Measurements from ENCODE around the gene GPR55. TPM values are rescaled to one million over a fixed set of nuclear protein-coding genes. Genes with fewer than 3 reads are reported as not detected.

Gene GPR55
- total and polyA plus RNA-seq, 2 of the 4 experiments (the other 2 are of a cell fraction), result 0.03 TPM; not detected in 1

- no peak overlapping the region for H2AK9ac ChIP-seq (replicated peaks; ENCODE audit: low read depth, low read length, poor library complexity)
- no CpG with 5 or more reads among the region's 6 CpGs for WGBS, 2 experiments (ENCODE audit: extremely low coverage in 2 of 2, insufficient read length in 1 of 2)
- no peak overlapping the region for H4K5ac ChIP-seq (ENCODE audit: low read depth, low read length)
- H3K9ac ChIP-seq (ENCODE audit: low read depth, low read length), result no peak overlapping the region
- no peak overlapping the region for H2BK20ac ChIP-seq (ENCODE audit: low read depth, low read length)
- no peak overlapping the region for H2BK5ac ChIP-seq (ENCODE audit: low read depth, low read length, poor library complexity, severe bottlenecking)
- no peaks in the 10 kb centered on the region for H3K79me1 ChIP-seq (ENCODE audit: low read depth in 1 of 2, low read length in 2 of 2)
- H2AK5ac ChIP-seq (ENCODE audit: low read depth, low read length), result no peak overlapping the region
- H4K91ac ChIP-seq (ENCODE audit: insufficient read depth, low read depth, low read length), result no peak overlapping the region
- dilution Hi-C loops (cut with HindIII; ENCODE audit: low sequenced_read_pairs, unreplicated experiment) (no loop called here), intact Hi-C loops (cut with micrococcal nuclease) (no loop called here), in situ Hi-C loops (cut with MboI; ENCODE audit: low sequenced_read_pairs) (no loop called here)
- ATAC-seq (ENCODE audit: low read depth) (no peak), DNase-seq (no peak)
- H3K4me3 ChIP-seq (ENCODE audit: insufficient read depth, low read depth, low read length), result no peak overlapping the region
- H2BK15ac ChIP-seq (ENCODE audit: low read depth, low read length), result no peak overlapping the region
- H3K14ac ChIP-seq (replicated peaks; ENCODE audit: low read depth, low read length), result no peak overlapping the region
- no peak overlapping the region for H3K18ac ChIP-seq (ENCODE audit: low read depth, low read length)
- no peaks in the 10 kb centered on the region for H3K9me1 ChIP-seq (ENCODE audit: insufficient read depth, low read length)
- H3K23ac ChIP-seq (ENCODE audit: low read depth, low read length), result no peak overlapping the region
- no peak overlapping the region for H3K27ac ChIP-seq (ENCODE audit: insufficient read depth, low read length)
- BruUV-seq (replicated peaks), result no TSS peak
- no peak overlapping the region for H2BK120ac ChIP-seq (ENCODE audit: low read depth, low read length)
- no peaks in the 10 kb centered on the region for H3K9me3 ChIP-seq (ENCODE audit: control insufficient read depth, insufficient read depth, low read length)
- peaks cover 35% of the 10 kb centered on the region for H3K27me3 ChIP-seq (ENCODE audit: control insufficient read depth, insufficient read depth, low read length)
- POLR2A ChIA-PET (ENCODE audit: unreplicated experiment), result no interaction called here
- CTCF ChIA-PET, result no interaction called here
- no peak overlapping the region for H3K4ac ChIP-seq (ENCODE audit: low read depth, low read length)
- no peak overlapping the region for H4K8ac ChIP-seq (ENCODE audit: low read depth in 2 of 2, low read length in 2 of 2)
- no peaks in the 10 kb centered on the region for H4K20me1 ChIP-seq (ENCODE audit: insufficient read depth, low read length)
- H2AFZ ChIP-seq (replicated peaks; ENCODE audit: low read length, poor library complexity), result no peak overlapping the region
- no peaks in the 10 kb centered on the region for H3K4me1 ChIP-seq (ENCODE audit: control insufficient read depth, insufficient read depth, low read length)
- H3K36me3 ChIP-seq (ENCODE audit: control insufficient read depth, insufficient read depth, low read length), result no peaks in the 10 kb centered on the region
- H3K4me2 ChIP-seq (ENCODE audit: low read depth, low read length), result no peak overlapping the region
- TF ChIP-seq USF2 (IDR thresholded peaks at IDR 0.05; ENCODE audit: low read depth, low read length), result no peak
- no peak for TF ChIP-seq ELK1 (IDR thresholded peaks at IDR 0.05; ENCODE audit: borderline replicate concordance, low read depth, low read length)
- TF ChIP-seq CHD1 (IDR thresholded peaks at IDR 0.05; ENCODE audit: low read depth, low read length), result no peak
- TF ChIP-seq MAZ (IDR thresholded peaks at IDR 0.05; ENCODE audit: borderline replicate concordance, low read depth, low read length), result no peak
- TF ChIP-seq NFE2L2 (IDR thresholded peaks at IDR 0.05; ENCODE audit: low read depth, low read length), result no peak
- no peak for TF ChIP-seq BHLHE40 (IDR thresholded peaks at IDR 0.05; ENCODE audit: low read depth, low read length)
- TF ChIP-seq RFX5 (IDR thresholded peaks at IDR 0.05; ENCODE audit: low read depth, low read length), result no peak
- no peak for TF ChIP-seq RCOR1 (IDR thresholded peaks at IDR 0.05; ENCODE audit: insufficient replicate concordance, low read length)
- H3K56ac ChIP-seq (ENCODE audit: extremely low read depth, insufficient read depth, low read length), result no peak overlapping the region
Measured at GRCh38 chr2:230924092-230924469, 961 bp downstream of the GPR55 start.

Data from IMR-90 (cell line).